Gastroesophageal sphincter (tissue), 4 donors: ENCODE results near the gene WDR31. TPM values are rescaled to one million over a fixed set of nuclear protein-coding genes. Genes with fewer than 3 reads are reported as not detected.

Experiments used
- ATAC-seq: fragments of 150-250 bp; one replicate; pipeline ENCODE4 v1.9.1; 2016; ENCODE audit warnings: mild to moderate bottlenecking, moderate library complexity
- H3K27ac ChIP-seq, 4 donors: fragments of 200-600 bp; sonication (generic) in 3 of 4; 1 replicate in 3 of 4; 2 replicates in 1 of 4; pipeline ENCODE4 v1.5.1; 2016 to 2019
- H3K27me3 ChIP-seq: fragments of 200-600 bp; sonication (generic); one replicate; pipeline ENCODE4 v1.5.1; 2019
- H3K36me3 ChIP-seq, 2 donors: fragments of 200-600 bp; sonication (generic); one replicate each; pipeline ENCODE4 v1.5.1; 2019; ENCODE audit warnings: control low read depth in 1 of 2
- H3K4me1 ChIP-seq, 3 donors: fragments of 200-600 bp; sonication (generic); 1 replicate in 2 of 3; 2 replicates in 1 of 3; pipeline ENCODE4 v1.5.1; 2016 to 2019; ENCODE audit warnings: control low read depth in 2 of 3
- H3K4me3 ChIP-seq, 2 donors: fragments of 200-600 bp; sonication (generic); one replicate each; pipeline ENCODE4 v1.5.1; 2019; ENCODE audit warnings: mild to moderate bottlenecking in 1 of 2, moderate library complexity in 1 of 2
- H3K9me3 ChIP-seq, 3 donors: fragments of 200-600 bp; sonication (generic); one replicate each; pipeline ENCODE4 v1.5.1; 2017 to 2019; ENCODE audit warnings: control low read depth in 2 of 3
- EP300 ChIP-seq: sonication (generic); formaldehyde crosslinking; IDR thresholded peaks from one replicate; pipeline ENCODE4 v1.6.1; 2017; ENCODE audit warnings: antibody characterized with exemption, mild to moderate bottlenecking
- POLR2A ChIP-seq, 2 donors: fragments of 450-650 bp; IDR thresholded peaks; one replicate each; pipeline ENCODE4 v1.6.1; 2017; ENCODE audit warnings: antibody characterized with exemption in 2 of 2, mild to moderate bottlenecking in 2 of 2, moderate library complexity in 1 of 2
- POLR2AphosphoS5 ChIP-seq: sonication (generic); formaldehyde crosslinking; IDR thresholded peaks from one replicate; pipeline ENCODE4 v1.6.1; 2017; ENCODE audit warnings: antibody characterized with exemption
- WGBS, 2 donors: methylation state at CpG; one replicate each; pipeline ENCODE4 v1.1.5; 2018; ENCODE audit warnings: low coverage in 1 of 2; 5-methylcytosine and 5-hydroxymethylcytosine counted together
- total RNA-seq, 4 donors: library from RNA; depleted of rRNA; stranded (reverse); fragments of >200 nt; gene quantifications; one replicate each; pipeline ENCODE4 v1.1.0, GENCODE V29; 2016
- TF ChIP-seq, protein P1 (sequence below), 4 experiments: fragments of 200-600 bp in 2 of 4; fragments of 450-650 bp in 2 of 4; sonication (generic) in 1 of 4; IDR thresholded peaks; one replicate each; pipeline ENCODE4 v1.5.1; 2017 to 2019; ENCODE audit warnings: antibody characterized with exemption in 4 of 4, mild to moderate bottlenecking in 2 of 4, moderate library complexity in 2 of 4

WDR31 gene
- total RNA-seq, 4 donors from 2014 or later: 1.2 to 2.8 (median 2.3) TPM

DNA sequence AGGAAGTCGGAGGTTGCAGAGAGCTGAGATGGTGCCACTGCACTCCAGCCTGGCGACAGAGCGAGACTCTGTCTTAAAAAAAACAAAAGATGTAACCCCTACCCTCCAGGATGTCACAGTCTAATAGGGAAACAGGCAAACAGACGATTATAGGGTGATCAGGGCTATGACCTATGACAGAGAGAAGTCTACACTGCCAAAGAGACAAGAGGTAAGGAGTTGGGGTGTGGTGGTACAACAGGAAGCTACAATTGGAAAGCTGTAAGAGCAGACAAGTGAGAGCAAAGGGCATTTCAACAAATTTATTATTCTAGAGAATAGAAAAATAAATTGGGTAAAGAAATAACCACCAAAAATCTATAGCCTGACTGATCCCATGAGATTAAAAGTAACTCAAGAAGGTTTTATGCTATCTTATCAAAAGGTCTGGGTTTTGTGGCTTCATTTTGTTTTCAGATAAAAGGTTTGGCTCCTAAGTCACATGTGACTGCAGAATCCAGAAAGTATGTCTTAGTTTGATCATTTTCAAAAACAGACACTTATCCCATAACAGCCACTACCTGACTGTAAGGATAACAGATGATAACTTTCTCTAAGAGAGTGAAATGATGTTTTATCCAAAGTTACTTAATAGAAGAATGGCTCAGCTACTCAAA lies 72.0 kb downstream of the WDR31 start:
- Histone ChIP-seq H3K9me3 (no peaks in the 10 kb centered on the region), H3K36me3 (peaks cover 0 to 82% of the 10 kb centered on the region in 2 donors), H3K27ac (no peak overlapping the region), H3K4me1 (no peaks in the 10 kb centered on the region), H3K27me3 (no peaks in the 10 kb centered on the region), H3K4me3 (no peak overlapping the region)
- no peak for ATAC-seq
- TF ChIP-seq POLR2A (IDR thresholded peaks at IDR 0.05): no peak
- no peak for TF ChIP-seq POLR2AphosphoS5
- TF ChIP-seq, protein P1, sequence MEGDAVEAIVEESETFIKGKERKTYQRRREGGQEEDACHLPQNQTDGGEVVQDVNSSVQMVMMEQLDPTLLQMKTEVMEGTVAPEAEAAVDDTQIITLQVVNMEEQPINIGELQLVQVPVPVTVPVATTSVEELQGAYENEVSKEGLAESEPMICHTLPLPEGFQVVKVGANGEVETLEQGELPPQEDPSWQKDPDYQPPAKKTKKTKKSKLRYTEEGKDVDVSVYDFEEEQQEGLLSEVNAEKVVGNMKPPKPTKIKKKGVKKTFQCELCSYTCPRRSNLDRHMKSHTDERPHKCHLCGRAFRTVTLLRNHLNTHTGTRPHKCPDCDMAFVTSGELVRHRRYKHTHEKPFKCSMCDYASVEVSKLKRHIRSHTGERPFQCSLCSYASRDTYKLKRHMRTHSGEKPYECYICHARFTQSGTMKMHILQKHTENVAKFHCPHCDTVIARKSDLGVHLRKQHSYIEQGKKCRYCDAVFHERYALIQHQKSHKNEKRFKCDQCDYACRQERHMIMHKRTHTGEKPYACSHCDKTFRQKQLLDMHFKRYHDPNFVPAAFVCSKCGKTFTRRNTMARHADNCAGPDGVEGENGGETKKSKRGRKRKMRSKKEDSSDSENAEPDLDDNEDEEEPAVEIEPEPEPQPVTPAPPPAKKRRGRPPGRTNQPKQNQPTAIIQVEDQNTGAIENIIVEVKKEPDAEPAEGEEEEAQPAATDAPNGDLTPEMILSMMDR (IDR thresholded peaks at IDR 0.05): no peak
- TF ChIP-seq EP300: no peak
- 77% methylated on average over 4 of the region's 4 CpGs; no CpG with 5 or more reads in 1 of the 2 donors for WGBS, 2 donors

DNA sequence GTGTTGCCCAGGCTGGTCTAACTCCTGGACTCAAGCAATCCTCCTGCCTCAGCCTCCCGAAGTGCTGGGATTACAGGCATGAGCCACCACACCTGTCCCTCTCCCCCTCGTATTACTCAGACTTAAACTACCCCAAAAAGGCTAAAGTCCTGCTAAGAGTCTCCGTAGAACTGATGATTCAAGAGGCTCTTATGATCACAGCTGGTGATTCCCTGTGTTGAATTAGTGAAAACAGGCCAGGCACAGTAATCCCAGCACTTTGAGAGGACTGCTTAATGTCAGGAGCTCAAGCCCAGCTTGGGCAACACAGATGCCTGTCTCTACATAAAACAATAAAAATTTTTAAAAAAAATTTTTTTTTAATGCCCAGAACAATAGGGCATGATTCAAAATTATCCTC lies 73.9 kb downstream of the WDR31 start:
- Histone ChIP-seq H3K27ac (no peak overlapping the region), H3K9me3 (no peaks in the 10 kb centered on the region), H3K27me3 (no peaks in the 10 kb centered on the region), H3K4me3 (no peak overlapping the region), H3K4me1 (no peaks in the 10 kb centered on the region), H3K36me3 (peaks cover 0 to 81% of the 10 kb centered on the region in 2 donors)
- ATAC-seq: no peak
- 76 to 90% methylated on average over 2 to 3 of the region's 3 CpGs for WGBS, 2 donors
- TF ChIP-seq POLR2A (IDR thresholded peaks at IDR 0.05): no peak
- TF ChIP-seq, protein P1 (IDR thresholded peaks at IDR 0.05): no peak
- no peak for TF ChIP-seq EP300
- TF ChIP-seq POLR2AphosphoS5: no peak

Other genes with a start within 250 kb of the WDR31 start
- 10 to 100 TPM in 3 of 4 donors, 1 to 10 TPM in 1; 6.7 to 26.6 (median 13.6) TPM for gene SLC31A2, start 189.3 kb downstream of the WDR31 start, total RNA-seq
- gene FKBP15, start 119.0 kb downstream of the WDR31 start, total RNA-seq: 10 to 100 TPM; 20.2 to 30.7 (median 22.7) TPM
- gene SLC31A1, start 118.7 kb downstream of the WDR31 start, total RNA-seq: 1 to 10 TPM; 8.7 to 9.8 (median 9.4) TPM
- gene CDC26, start 64.7 kb downstream of the WDR31 start, total RNA-seq: 10 to 100 TPM; 31.4 to 54.4 (median 42.1) TPM
- gene PRPF4, start 64.6 kb downstream of the WDR31 start, total RNA-seq: 10 to 100 TPM; 13.4 to 20.5 (median 16.5) TPM
- gene RNF183, start 36.9 kb downstream of the WDR31 start, total RNA-seq: under 1 TPM in 1 of 4 donors, not detected in 3; 0.37 TPM
- gene BSPRY, start 9.3 kb upstream of the WDR31 start, total RNA-seq: 1 to 10 TPM in 1 of 4 donors, under 1 TPM in 3; 0.16 to 4.0 (median 0.36) TPM
- gene HDHD3, start 36.7 kb upstream of the WDR31 start, total RNA-seq: 10 to 100 TPM; 17.0 to 31.3 (median 25.1) TPM
- gene ALAD, start 61.0 kb upstream of the WDR31 start, total RNA-seq: 10 to 100 TPM; 17.3 to 34.2 (median 17.9) TPM
- gene POLE3, start 70.4 kb upstream of the WDR31 start, total RNA-seq: 10 to 100 TPM; 32.3 to 47.1 (median 34.6) TPM
- 1 to 10 TPM in 2 of 4 donors, under 1 TPM in 1, not detected in 1; 0.54 to 2.5 (median 1.7) TPM for gene C9orf43, start 70.5 kb upstream of the WDR31 start, total RNA-seq
- 100 to 1,000 TPM in 1 of 4 donors, 10 to 100 TPM in 3; 43.9 to 122 (median 72.7) TPM for gene RGS3, start 123.5 kb upstream of the WDR31 start, total RNA-seq